NOMO-1 treated with DMSO at 0.1 percent for 48 hours (cell line): ENCODE measurements around the gene LIPN.

Experiments used
- DNase-seq: peaks from one replicate; lab custom pipeline; 2025; ENCODE audit not compliant: unreplicated experiment; lab: John Stamatoyannopoulos, UW

LIPN gene

GRCh38 chr10:88759366-88760101 is at the start of gene LIPN:
Gene LIPN (plus strand): TSS chr10:88760020. CDS start chr10:88761406, 1,386 bp downstream.
- DNase-seq, result peak; percentile 97

DNA sequence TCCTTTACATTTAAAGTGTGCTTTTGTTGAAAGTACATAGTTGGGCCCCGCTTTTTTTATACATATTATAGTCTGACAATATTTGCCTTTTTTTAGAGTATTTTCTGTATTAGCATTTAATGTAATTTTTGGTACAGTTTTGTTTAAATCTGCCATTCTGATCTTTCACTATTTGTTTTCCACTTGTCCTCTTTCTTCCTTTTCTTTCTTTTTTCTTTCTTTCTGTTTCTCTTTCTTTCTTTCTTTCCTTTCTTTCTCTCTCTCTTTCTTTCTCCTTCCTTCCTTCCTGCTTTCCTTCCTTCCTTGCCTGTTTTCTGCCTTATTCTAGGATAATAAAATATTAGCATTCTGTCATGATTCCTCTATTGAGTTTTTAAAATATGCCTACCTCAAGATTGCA is 44.3 kb upstream of the LIPN start:
- no peak for DNase-seq

- DNase-seq, result no peak
These were observed 38.4 kb upstream of the LIPN start for GRCh38 chr10:88721392-88721791.

DNA sequence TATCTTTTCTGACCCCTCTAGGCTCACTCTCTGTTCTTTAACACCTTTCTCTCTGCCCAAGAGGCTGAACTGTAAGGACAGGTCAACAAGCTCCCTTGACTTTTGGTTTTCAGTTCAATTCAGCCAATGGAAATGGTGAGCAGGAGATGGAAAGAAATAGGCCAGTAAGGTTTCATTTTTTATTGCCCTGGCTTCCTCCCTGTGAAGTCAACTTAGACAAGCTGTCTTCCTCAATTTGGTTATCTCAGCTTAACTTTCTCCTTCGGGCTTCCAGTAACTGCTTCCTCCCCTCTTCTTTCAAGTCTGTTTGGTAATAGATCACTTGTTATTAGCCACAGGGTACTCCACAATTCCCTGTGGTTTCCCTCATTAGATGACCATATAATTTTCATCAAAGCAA is 34.0 kb upstream of the LIPN start:
- peak; percentile 64 for DNase-seq

DNA sequence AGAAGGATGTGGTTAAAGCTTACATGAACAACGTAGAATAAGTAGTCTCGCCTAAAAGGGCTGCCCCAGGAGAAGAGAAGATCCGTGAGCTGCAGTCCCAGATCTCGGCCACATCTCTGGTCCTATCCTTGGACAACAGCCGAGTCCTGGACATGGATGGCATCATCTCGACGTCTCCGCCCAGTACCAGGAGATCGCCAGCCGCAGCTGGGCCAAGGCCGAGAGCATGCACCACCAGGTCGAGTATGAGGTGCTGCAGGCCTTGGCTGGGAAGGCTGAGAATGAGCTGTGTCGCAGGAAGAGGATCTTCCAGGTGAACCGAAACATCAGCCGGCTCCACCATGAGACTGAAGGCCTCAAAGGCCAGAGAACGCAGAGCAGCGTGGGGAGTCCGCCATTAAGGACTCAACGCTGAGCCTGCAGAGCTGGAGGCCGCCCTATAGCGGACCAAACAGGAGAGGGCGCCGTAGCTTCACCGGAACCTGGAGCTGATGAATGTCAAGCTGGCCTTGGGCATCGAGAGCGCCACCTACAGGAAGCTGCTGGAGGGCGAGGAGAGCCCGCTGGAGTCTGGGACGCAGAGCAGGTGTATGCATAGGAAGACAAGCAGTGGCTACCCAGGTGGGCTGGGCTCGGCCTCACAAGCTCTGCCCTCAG is 31.6 kb upstream of the LIPN start:
- peak; percentile 45 for DNase-seq

- DNase-seq, result no peak
These were observed 29.0 kb upstream of the LIPN start for GRCh38 chr10:88730864-88731263.

- peak; percentile 44 for DNase-seq
These were observed 28.5 kb upstream of the LIPN start for GRCh38 chr10:88731296-88731695.

- no peak for DNase-seq
These were observed 26.6 kb upstream of the LIPN start for GRCh38 chr10:88733215-88733614.

GRCh38 chr10:88735661-88736060 is 24.2 kb upstream of the LIPN start:
- DNase-seq, result no peak

DNA sequence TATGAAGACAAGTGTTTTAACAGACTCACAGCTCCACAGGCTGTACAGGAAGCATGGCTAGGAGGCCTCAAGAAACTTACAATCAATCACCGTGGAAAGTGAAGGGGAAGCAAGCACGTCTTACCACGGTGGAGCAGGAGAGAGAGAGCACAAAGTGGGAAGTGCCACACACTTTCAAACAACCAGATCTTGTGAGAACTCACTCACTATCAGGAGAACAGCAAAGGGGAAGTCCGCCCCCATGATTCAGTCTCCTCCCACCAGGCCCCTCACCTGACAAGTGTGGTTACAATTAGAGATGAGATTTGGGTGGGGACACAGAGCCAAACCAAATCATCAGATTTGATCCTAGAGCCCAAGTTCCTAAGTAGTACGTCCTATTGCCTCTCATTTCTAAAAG is 17.9 kb upstream of the LIPN start:
- DNase-seq, result peak; percentile 35

DNA sequence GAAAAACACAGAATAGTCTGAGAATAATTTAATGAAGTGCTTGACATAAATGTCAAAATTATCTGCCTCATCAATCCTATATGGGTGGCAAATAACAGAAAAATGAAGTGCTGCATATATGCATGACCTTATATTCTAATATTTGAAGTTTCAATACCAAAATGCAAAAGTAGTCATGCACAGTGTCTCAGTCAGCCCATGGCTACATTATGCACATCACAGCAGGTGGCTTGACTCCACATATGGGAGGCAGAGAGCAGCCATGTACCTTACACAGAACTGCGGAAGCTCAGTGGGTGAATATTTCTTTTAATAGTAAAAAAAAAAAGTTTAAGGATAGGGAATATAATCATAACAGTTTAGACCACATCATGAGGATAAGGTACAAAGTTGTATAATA is 17.4 kb upstream of the LIPN start:
- DNase-seq, result no peak

- no peak for DNase-seq
These were observed 15.8 kb upstream of the LIPN start for GRCh38 chr10:88744002-88744401.

DNA sequence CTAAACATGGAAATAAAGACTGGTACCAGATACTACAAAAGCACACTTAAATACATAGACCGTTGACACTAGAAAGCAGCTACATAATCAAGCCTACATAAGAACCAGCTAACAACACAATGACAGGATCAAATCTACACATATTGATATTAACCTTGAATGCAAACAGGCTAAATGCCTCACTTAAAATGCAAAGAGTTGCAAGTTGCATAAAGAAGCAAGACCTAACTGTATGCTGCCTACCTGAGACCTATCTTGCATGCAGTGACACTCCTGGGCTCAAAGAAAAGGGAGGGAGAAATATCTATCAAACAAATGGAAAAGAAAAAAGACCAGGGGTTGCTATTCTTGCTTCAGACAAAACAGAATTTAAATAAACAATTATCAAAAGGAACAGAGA is 14.2 kb upstream of the LIPN start:
- DNase-seq, result no peak

- no peak for DNase-seq
These were observed 5.5 kb upstream of the LIPN start for GRCh38 chr10:88754287-88754686.

DNA sequence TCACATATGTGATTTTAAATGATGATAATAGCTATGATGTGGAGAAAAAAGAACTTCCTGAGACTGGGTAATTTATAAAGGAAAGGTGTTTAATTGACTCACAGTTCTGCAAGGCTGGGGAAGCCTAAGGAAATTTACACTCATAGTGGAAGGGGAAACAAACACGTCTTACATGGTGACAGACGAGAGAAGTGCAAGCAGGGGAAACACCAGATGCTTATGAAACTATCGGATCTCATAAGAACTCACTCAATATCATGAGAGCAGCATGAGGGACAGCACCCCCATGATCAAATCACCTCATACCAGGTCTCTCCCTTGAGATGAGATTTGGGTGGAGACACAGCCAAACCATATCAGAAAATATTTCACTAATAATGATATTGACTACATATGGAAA is 4.1 kb upstream of the LIPN start:
- DNase-seq, result no peak

- DNase-seq, result no peak
These were observed 3.2 kb upstream of the LIPN start for GRCh38 chr10:88756660-88757059.

DNA sequence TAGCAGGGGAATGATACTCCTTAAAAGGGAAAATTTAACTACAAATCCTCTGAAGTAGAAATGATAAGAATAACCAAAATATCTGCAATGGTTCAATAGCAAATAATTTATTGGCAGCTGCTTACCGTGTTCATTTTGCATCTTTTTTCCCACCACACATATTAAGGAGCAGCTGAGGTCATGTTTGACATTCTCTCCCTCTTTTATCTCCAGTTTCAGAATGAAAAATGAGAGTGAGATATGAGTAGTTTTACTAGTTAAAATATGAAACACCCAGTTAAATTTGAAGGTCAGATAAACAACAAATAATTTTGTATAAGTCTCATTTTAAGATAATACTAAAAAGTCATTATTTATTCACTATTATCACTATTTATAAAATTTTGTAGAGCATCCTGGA is 3.1 kb downstream of the LIPN start:
- DNase-seq, result no peak

DNA sequence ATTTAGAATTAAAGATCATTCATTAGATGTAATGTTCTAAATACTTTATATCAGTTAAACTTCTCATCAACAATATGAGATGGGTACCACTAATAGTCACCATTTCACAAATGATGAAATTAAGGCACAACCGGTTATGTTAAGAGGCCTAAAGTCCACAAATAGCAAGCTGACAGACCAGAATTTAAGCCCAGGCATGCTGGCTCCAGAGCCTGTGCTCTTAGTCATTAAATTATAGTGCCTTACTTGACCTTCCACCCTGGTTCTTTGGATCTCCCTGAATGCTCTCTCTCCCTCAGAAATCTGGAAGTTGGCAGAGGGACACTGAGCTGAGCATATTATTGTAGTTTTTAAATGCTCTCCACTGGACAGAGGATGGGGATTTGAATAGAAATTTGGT is 3.6 kb downstream of the LIPN start:
- no peak for DNase-seq

GRCh38 chr10:88764110-88764509 is 4.3 kb downstream of the LIPN start:
- DNase-seq, result no peak

DNA sequence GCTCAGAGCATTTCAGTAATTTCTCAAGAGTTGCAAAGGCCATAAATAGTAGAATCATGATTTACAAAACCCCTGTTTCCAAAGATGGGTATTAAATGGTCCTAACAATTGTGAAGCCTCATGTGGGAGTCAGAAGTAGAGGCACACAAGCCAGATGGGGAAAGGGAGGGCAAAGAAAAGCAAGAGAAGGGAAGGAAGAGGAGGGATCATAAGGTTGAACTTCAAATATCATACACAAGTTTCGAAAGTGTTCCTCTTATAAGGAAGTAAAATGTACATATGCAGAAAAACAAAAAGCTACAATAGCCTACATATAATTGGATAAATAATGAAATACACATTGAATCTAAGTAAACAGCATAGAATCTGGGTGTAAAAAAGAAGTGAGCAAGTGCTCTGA is 6.0 kb downstream of the LIPN start:
- DNase-seq, result no peak

- no peak for DNase-seq
These were observed 9.6 kb downstream of the LIPN start for GRCh38 chr10:88769384-88769783.

DNA sequence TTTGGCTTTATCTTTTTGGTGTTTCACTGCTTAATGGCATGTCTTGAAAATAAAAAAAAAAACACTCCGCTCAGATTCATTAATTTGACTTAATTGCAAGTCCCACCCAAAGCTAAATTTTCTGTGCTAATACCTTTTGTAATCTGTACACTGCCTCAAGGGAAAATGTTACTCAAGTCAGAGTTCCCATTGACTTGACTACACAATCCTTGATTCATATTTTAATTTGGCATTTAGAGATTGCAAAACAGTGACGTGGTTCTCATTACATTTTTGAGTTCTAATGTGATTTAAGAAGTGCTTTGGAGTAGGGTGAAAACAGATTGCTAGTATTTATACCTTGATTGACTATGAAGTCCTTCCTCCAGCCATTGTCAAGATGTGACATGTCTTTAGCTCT is 21.4 kb downstream of the LIPN start:
- no peak for DNase-seq

DNA sequence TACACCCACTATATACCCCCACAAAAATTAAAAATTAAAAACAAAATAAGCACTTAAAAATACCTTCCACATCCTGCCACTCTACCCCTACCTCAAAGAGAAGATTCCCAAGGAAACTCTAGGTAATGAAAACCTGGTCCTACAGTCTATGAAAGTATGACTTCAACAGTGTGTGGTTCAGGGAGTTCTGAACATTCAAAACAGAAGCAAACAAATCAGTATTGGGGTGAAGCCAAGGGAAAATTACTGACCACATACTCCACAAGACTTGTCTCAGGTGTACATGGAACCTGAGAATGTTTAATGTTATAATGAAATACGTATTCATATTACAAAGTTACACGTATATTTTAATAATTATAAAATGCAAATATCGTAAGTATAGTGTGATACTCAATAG is 22.4 kb downstream of the LIPN start:
- no peak for DNase-seq
